HepG2 (cell line): ENCODE results near the gene GPR137. TPM values are rescaled to one million over a fixed set of nuclear protein-coding genes. Genes with fewer than 3 reads are reported as not detected.

ENCODE experiments used
- CEBPB ChIP-seq: IDR thresholded peaks from 2 replicates; pipeline ENCODE4 v1.6.1; 2011; ENCODE audit warnings: low read depth, low read length, improper control_type of control experiment, borderline replicate concordance
- ELF4 ChIP-seq: sonication (generic); formaldehyde crosslinking; IDR thresholded peaks from 2 replicates; pipeline ENCODE4 v1.5.0; 2020; ENCODE audit warnings: missing genetic modification reagents, mild to moderate bottlenecking, moderate library complexity, borderline replicate concordance
- ETV5 ChIP-seq: IDR thresholded peaks from 2 replicates; pipeline ENCODE4 v1.6.1; 2018; ENCODE audit warnings: missing biosample characterization, missing genetic modification reagents, inconsistent platforms, borderline replicate concordance
- GABPA ChIP-seq, 2 experiments: IDR thresholded peaks; 2 replicates each; pipeline ENCODE4 v1.6.1; 2011 to 2016; ENCODE audit warnings: low read depth in 2 of 2, low read length in 1 of 2, missing biosample characterization in 1 of 2, missing genetic modification characterization in 1 of 2
- GABPB1 ChIP-seq: IDR thresholded peaks from 2 replicates; pipeline ENCODE4 v1.6.1; 2016; ENCODE audit warnings: mild to moderate bottlenecking, missing genetic modification reagents, moderate library complexity, missing compliant biosample characterization
- KDM4B ChIP-seq: sonication (generic); formaldehyde crosslinking; IDR thresholded peaks from 2 replicates; pipeline ENCODE4 v1.4.0; 2020; ENCODE audit warnings: missing genetic modification reagents
- MAZ ChIP-seq, 2 experiments: sonication (generic) in 1 of 2; formaldehyde crosslinking in 1 of 2; IDR thresholded peaks; 2 replicates each; pipeline versions ENCODE4 v1.5.0 to v1.6.1; 2012 to 2020; ENCODE audit warnings: low read depth in 2 of 2, mild to moderate bottlenecking in 2 of 2, borderline replicate concordance in 1 of 2, improper control_type of control experiment in 1 of 2, low read length in 1 of 2, missing genetic modification reagents in 1 of 2, moderate library complexity in 1 of 2
- MED1 ChIP-seq: sonication (generic); formaldehyde crosslinking; IDR thresholded peaks from 2 replicates; pipeline ENCODE4 v1.4.0; 2020; ENCODE audit warnings: missing genetic modification reagents
- NFAT5 ChIP-seq: sonication (generic); formaldehyde crosslinking; IDR thresholded peaks from 2 replicates; pipeline ENCODE4 v1.4.0; 2020; ENCODE audit warnings: missing genetic modification reagents
- NFIC ChIP-seq: IDR thresholded peaks from 2 replicates; pipeline ENCODE4 v1.6.1; 2012; ENCODE audit warnings: mild to moderate bottlenecking, low read length, inconsistent platforms
- NONO ChIP-seq, 2 experiments: fragments of 450-650 bp in 1 of 2; sonication (generic) in 1 of 2; formaldehyde crosslinking in 1 of 2; IDR thresholded peaks in 1 of 2; conservative IDR thresholded peaks in 1 of 2; 2 replicates each; pipeline versions ENCODE4 v1.6.1 to v1.8.0; 2017 to 2022; ENCODE audit warnings: mild to moderate bottlenecking in 1 of 2, missing genetic modification reagents in 1 of 2, moderate library complexity in 1 of 2
- PRMT3 ChIP-seq: sonication (generic); formaldehyde crosslinking; IDR thresholded peaks from 2 replicates; pipeline ENCODE4 v1.8.1; 2022; ENCODE audit warnings: low read depth, mild to moderate bottlenecking, moderate library complexity, missing genetic modification reagents, borderline replicate concordance
- SIN3B ChIP-seq: fragments of 150-350 bp; IDR thresholded peaks from 2 replicates; pipeline ENCODE4 v1.6.1; 2014; ENCODE audit warnings: low read length
- TARDBP ChIP-seq: sonication (generic); formaldehyde crosslinking; IDR thresholded peaks from 2 replicates; pipeline ENCODE4 v1.8.0; 2022; ENCODE audit warnings: mild to moderate bottlenecking, missing genetic modification reagents
- ZEB1 ChIP-seq: IDR thresholded peaks from 2 replicates; pipeline ENCODE4 v1.6.1; 2012; ENCODE audit warnings: mild to moderate bottlenecking, low read depth, inconsistent platforms; ENCODE audit not compliant: insufficient replicate concordance
- ZNF331 ChIP-seq: sonication (generic); formaldehyde crosslinking; IDR thresholded peaks from 2 replicates; pipeline ENCODE4 v1.4.0; 2020; ENCODE audit warnings: missing genetic modification reagents
- ZNF639 ChIP-seq: conservative IDR thresholded peaks from 2 replicates; pipeline ENCODE4 v1.6.1; 2018; ENCODE audit warnings: missing genetic modification reagents
- polyA plus RNA-seq, 8 experiments: library from polyadenylated mRNA; depleted of rRNA in 3 of 8; stranded (reverse) in 7 of 8; unstranded in 1 of 8; fragments of >200 nt; fragmentation: Illumina TruSeq in 4 of 8; extraction: Trizol in 4 of 8; gene quantifications; 2 replicates each; pipeline versions ENCODE4 v1.2.1 to v1.2.3, GENCODE V29; 2011 to 2016; ENCODE audit warnings: low read depth in 4 of 8, missing spikeins in 1 of 8, mixed read lengths in 1 of 8; ENCODE audit not compliant: insufficient read depth in 1 of 8
- total RNA-seq, 5 experiments: library from RNA; depleted of rRNA; stranded (reverse); fragments of >200 nt; fragmentation: Illumina TruSeq; extraction: Trizol; gene quantifications; 2 replicates each; pipeline ENCODE4 v1.2.3, GENCODE V29; 2016; ENCODE audit warnings: low read depth in 1 of 5
- TF ChIP-seq, protein P1 (sequence below): sonication (generic); formaldehyde crosslinking; IDR thresholded peaks from 2 replicates; pipeline ENCODE4 v1.5.1; 2020; ENCODE audit warnings: missing genetic modification reagents, mild to moderate bottlenecking, borderline replicate concordance

The GPR137 gene
- total and polyA plus RNA-seq, 2 of the 13 experiments (the other 11 are each of a cell fraction or from before 2014, with no cell fraction given): 8.5 to 13.2 TPM

DNA sequence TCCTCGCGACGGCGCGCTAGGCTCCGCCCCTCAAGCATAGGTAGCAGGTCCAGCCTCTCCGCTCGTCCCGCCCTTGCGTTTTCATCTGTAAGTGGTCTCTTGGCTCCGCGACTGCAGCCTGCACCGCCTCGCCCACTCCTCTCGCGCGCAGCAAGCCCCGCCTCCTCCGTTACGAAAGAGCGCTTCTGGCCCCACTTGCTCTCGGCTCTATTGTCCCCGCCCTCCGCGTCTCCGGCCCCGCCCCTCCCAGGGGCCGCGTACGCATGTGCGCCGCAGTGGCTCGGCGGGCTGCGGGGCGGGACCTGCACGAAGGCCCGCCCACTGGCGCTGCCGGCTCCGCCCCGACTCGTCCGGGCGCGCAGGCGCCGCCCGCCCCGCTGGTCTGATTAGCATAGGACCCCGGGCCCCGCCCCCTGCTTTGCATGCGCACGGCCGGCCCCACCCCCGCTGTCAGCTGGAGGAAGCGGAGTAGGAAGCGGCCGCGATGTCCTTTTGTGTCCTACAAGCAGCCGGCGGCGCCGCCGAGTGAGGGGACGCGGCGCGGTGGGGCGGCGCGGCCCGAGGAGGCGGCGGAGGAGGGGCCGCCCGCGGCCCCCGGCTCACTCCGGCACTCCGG is 19.5 kb downstream of the GPR137 start, which contains the start of gene ESRRA (continued):
- TF ChIP-seq ZNF639 (CRISPR knock-in tag) (peak; percentile 7; the same call in 1 of the 2 replicates), GABPB1 (CRISPR knock-in tag) (peak; percentile 61; the same call in 1 of the 2 replicates), ELF4 (CRISPR knock-in tag) (0 out of 2 replicates have a peak, but pooled peaks have one; percentile 1), ETV5 (CRISPR knock-in tag) (0 out of 2 replicates have a peak, but pooled peaks have one; percentile 11), ZNF331 (CRISPR knock-in tag) (0 out of 2 replicates have a peak, but pooled peaks have one; percentile 10), PRMT3 (CRISPR knock-in tag) (no peak; the same call in 1 of the 2 replicates), KDM4B (CRISPR knock-in tag) (0 out of 2 replicates have a peak, but pooled peaks have one; percentile 26), GABPA (IDR thresholded peaks at IDR 0.05; ENCODE audit: low read depth, low read length) (no peak), GABPA (CRISPR knock-in tag; IDR thresholded peaks at IDR 0.05; ENCODE audit: low read depth) (peak; percentile 49; the same call in 1 of the 2 replicates), NONO (IDR thresholded peaks at IDR 0.05) (no peak), NONO (CRISPR knock-in tag; conservative IDR thresholded peaks at IDR 0.05) (0 out of 2 replicates have a peak, but pooled peaks have one; percentile 28), ZEB1 (no peak), MED1 (CRISPR knock-in tag) (peak; percentile 29), TARDBP (CRISPR knock-in tag) (0 out of 2 replicates have a peak, but pooled peaks have one; percentile 33), NFAT5 (CRISPR knock-in tag) (no peak), SIN3B (no peak), MAZ (IDR thresholded peaks at IDR 0.05; ENCODE audit: borderline replicate concordance, low read depth, low read length) (peak; percentile 81), MAZ (CRISPR knock-in tag; IDR thresholded peaks at IDR 0.05; ENCODE audit: low read depth) (peak; percentile 33; the same call in 1 of the 2 replicates), NFIC (no peak), CEBPB (peak; percentile 85)
- TF ChIP-seq, protein P1, sequence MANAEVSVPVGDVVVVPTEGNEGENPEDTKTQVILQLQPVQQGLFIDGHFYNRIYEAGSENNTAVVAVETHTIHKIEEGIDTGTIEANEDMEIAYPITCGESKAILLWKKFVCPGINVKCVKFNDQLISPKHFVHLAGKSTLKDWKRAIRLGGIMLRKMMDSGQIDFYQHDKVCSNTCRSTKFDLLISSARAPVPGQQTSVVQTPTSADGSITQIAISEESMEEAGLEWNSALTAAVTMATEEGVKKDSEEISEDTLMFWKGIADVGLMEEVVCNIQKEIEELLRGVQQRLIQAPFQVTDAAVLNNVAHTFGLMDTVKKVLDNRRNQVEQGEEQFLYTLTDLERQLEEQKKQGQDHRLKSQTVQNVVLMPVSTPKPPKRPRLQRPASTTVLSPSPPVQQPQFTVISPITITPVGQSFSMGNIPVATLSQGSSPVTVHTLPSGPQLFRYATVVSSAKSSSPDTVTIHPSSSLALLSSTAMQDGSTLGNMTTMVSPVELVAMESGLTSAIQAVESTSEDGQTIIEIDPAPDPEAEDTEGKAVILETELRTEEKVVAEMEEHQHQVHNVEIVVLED: 0 out of 2 replicates have a peak, but pooled peaks have one; percentile 54
